Spleen (tissue), 7 donors: ENCODE measurements around the gene ZER1.

ENCODE experiments used
- POLR2A ChIP-seq, 3 donors: fragments of 450-650 bp; IDR thresholded peaks; one replicate each; pipeline ENCODE4 v1.5.1; 2017; ENCODE audit warnings: antibody characterized with exemption in 3 of 3, mild to moderate bottlenecking in 1 of 3
- TF ChIP-seq, protein P1 (sequence below), 11 experiments: fragments of 200-600 bp in 7 of 11; fragments of 450-650 bp in 4 of 11; sonication (generic) in 4 of 11; IDR thresholded peaks in 8 of 11; conservative IDR thresholded peaks in 3 of 11; 1 replicate in 7 of 11; 2 replicates in 4 of 11; pipeline versions ENCODE4 v1.4.0 to v1.8.0; 2016 to 2021; ENCODE audit warnings: antibody characterized with exemption in 11 of 11, inconsistent platforms in 4 of 11, mild to moderate bottlenecking in 1 of 11
- donor health status: DM: no; HTN: no; CAD: no; lungs with moderate emphysema.
- donor health status: DM: no; HTN: no; CAD: no.
- donor health status: DM: no; HTN: no; CAD: no.

DNA sequence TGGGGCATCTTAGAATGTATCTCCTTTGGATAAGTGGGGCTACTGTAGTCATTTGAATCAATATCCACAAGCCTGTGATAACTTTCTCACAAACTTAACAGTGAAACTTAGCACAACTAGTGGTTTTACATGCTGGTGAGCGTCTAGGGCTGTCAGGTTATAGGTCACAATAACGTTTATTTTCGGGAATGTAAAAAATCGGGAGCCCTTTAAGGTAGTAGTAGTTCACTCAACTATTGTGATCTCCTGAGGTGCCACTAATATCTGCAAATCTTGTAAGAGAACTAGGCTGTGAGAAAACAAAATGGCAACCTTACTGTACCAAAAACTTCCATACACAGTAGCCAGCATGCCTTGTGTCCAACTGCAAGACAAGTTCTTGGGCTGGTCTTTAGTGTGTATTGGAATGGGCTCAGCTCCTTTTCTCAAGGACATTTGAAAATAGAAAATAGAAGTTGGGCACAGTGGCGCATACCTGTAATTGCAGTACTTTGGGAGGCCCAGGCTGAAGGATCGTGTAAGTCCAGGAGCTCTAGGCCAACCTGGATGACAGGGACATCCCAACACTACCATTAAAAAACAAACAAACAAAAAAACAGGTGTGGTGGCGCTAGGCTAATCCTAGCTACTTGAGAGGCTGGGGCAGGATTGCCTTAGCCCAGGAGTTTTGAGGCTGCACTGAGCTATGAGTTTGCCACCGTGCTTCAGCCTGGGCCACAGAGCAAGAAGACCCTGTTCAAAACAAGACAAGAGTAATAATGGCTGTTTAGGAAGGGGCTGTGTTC, 74.6 kb downstream of the ZER1 start:
- TF ChIP-seq, protein P1, sequence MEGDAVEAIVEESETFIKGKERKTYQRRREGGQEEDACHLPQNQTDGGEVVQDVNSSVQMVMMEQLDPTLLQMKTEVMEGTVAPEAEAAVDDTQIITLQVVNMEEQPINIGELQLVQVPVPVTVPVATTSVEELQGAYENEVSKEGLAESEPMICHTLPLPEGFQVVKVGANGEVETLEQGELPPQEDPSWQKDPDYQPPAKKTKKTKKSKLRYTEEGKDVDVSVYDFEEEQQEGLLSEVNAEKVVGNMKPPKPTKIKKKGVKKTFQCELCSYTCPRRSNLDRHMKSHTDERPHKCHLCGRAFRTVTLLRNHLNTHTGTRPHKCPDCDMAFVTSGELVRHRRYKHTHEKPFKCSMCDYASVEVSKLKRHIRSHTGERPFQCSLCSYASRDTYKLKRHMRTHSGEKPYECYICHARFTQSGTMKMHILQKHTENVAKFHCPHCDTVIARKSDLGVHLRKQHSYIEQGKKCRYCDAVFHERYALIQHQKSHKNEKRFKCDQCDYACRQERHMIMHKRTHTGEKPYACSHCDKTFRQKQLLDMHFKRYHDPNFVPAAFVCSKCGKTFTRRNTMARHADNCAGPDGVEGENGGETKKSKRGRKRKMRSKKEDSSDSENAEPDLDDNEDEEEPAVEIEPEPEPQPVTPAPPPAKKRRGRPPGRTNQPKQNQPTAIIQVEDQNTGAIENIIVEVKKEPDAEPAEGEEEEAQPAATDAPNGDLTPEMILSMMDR (IDR thresholded peaks at IDR 0.05 in 8 of 11, conservative IDR thresholded peaks at IDR 0.05 in 3 of 11): no peak
- TF ChIP-seq POLR2A (IDR thresholded peaks at IDR 0.05): no peak
